Psoas muscle (tissue), 8 donors: ENCODE data around the gene SPTBN4. TPM values are rescaled to one million over a fixed set of nuclear protein-coding genes. Genes with fewer than 3 reads are reported as not detected.
A peak's percentile ranks its signal among the peaks of the same experiment; 100 is the strongest.
"Not testable (repeated sequence)": the region's sequence is repeated elsewhere in the genome, so short reads cannot be mapped to it uniquely, and the experiment has no call there.

Experiments used
- ATAC-seq, 4 donors: fragments of 200-7000 bp; cut with Tn5 transposase; one replicate each; pipeline ENCODE4 v1.9.1; 2020; ENCODE audit warnings: moderate library complexity in 3 of 4, mild to moderate bottlenecking in 2 of 4
- DNase-seq, 2 donors: peaks; one replicate each; pipeline ENCODE4 v3.0.0-alpha.2; 2020
- H3K27ac ChIP-seq: fragments of 200-600 bp; one replicate; pipeline ENCODE4 v1.8.0; 2022
- H3K27me3 ChIP-seq, 3 donors: fragments of 200-600 bp in 1 of 3; one replicate each; pipeline versions ENCODE4 v1.6.1 to v1.8.0; 2013 to 2022; ENCODE audit warnings: low read length in 2 of 3, mild to moderate bottlenecking in 2 of 3, moderate library complexity in 1 of 3; ENCODE audit not compliant: insufficient read depth in 3 of 3
- H3K36me3 ChIP-seq, 2 donors: fragments of 200-600 bp in 1 of 2; one replicate each; pipeline versions ENCODE4 v1.6.1 to v1.8.0; 2013 to 2022; ENCODE audit warnings: low read depth in 1 of 2, mild to moderate bottlenecking in 1 of 2, moderate library complexity in 1 of 2; ENCODE audit not compliant: insufficient read depth in 1 of 2
- H3K4me1 ChIP-seq: fragments of 200-600 bp; one replicate; pipeline ENCODE4 v1.8.0; 2022
- H3K4me3 ChIP-seq: fragments of 200-600 bp; one replicate; pipeline ENCODE4 v1.8.0; 2022; ENCODE audit warnings: mild to moderate bottlenecking
- H3K9me3 ChIP-seq: fragments of 200-600 bp; one replicate; pipeline ENCODE4 v1.8.0; 2022
- WGBS, 3 donors: extraction: QIAGEN DNeasy Blood & Tissue Kit; methylation state at CpG; one replicate each; pipeline versions ENCODE4 v1.1.6 to v1.1.7; 2013; 5-methylcytosine and 5-hydroxymethylcytosine counted together
- intact Hi-C, 2 donors: fragments of 100-400 bp; cut with DNase I; formaldehyde crosslinking; loops; one replicate each; pipeline versions ENCODE4 v1.11.0 to v1.14.2; 2022
- polyA plus RNA-seq, 3 donors: library from polyadenylated mRNA; stranded (reverse); fragments of 200-250 nt; gene quantifications; one replicate each; pipeline ENCODE4 v1.2.3, GENCODE V29; 2013
- total RNA-seq, 4 donors: library from RNA; stranded (reverse); fragmentation: NEBNext Ultra II Directional in 2 of 4; extraction: Animal tissue kit (Norgen Biotek cat#: 25700) in 2 of 4; gene quantifications; one replicate each; pipeline versions ENCODE4 v1.2.1 to v1.2.4, GENCODE V29; 2021 to 2023
- TF ChIP-seq, protein P1 (sequence below): fragments of 200-600 bp; IDR thresholded peaks from one replicate; pipeline ENCODE4 v1.8.0; 2022; ENCODE audit warnings: antibody characterized with exemption
- donor health status: healthy with polysubstance abuse.
- donor health status: DM: no; HTN: no; CAD: no; lungs with moderate emphysema.
- donor health status: Bipolar disorder and iron deficiency.
- donor health status: healthy.
- donor health status: DM: yes; HTN: yes; CAD: no.
- donor health status: DM: no; HTN: no; CAD: no.
- donor health status: DM: no; HTN: no; CAD: no.
- donor health status: DM: yes; HTN: yes; CAD: no.

The SPTBN4 gene
- total and polyA plus RNA-seq, 7 donors, result 0.66 to 4.7 (median 2.8) TPM

DNA sequence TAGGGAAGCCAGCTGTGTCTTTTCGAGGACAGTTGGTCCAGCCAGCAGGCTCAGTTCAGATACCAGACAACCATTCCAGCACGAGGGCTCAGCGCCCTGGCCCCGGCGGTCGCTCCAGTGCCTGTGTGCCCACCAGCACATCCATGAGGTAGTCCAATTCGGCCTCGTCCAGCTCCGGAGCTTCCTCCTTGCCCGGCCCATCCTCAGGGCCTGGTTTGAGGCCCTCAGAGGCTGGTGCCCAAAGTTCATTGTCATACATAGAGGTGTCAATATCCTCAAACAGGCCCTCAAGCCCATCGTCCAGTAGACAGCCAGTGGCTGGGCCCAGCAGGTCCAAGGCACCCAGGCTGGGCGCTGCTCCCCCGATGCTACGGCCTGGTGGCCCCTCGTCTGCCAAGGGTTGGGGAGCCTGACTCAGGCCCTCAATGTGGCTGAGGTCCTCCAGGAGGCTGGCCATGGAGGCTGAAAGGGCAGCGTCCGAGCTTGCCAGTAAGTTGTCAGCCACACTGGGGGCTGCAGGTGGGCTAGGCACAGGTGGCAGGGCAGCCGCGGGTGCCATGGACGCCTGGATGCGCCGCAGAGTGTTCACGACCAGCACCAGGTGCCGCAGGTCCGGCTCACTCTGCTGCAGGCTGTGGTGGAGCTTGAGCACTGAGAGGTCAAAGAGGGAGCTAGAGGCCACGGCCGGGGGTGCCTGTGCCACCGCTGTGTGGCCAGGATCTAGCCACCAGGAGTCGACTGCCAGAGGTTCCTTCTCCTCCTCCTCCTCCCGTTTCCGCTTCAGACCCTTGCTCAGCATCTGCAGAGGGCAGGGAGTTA, 43.8 kb upstream of the SPTBN4 start:
- WGBS, 3 donors, result 73 to 82% (median 76%) methylated on average over 29 to 31 of the region's 31 CpGs
- peaks cover 0 to 21% of the 10 kb centered on the region in 2 donors for H3K36me3 ChIP-seq
- H3K4me3 ChIP-seq, result peak overlapping the region; percentile 88
- peaks cover 29% of the 10 kb centered on the region for H3K4me1 ChIP-seq
- H3K27me3 ChIP-seq, result no peaks in the 10 kb centered on the region
- DNase-seq, result no peak
- ATAC-seq, result no peak
- intact Hi-C loops, result no loop called here
- H3K9me3 ChIP-seq, result no peaks in the 10 kb centered on the region
- TF ChIP-seq, protein P1, sequence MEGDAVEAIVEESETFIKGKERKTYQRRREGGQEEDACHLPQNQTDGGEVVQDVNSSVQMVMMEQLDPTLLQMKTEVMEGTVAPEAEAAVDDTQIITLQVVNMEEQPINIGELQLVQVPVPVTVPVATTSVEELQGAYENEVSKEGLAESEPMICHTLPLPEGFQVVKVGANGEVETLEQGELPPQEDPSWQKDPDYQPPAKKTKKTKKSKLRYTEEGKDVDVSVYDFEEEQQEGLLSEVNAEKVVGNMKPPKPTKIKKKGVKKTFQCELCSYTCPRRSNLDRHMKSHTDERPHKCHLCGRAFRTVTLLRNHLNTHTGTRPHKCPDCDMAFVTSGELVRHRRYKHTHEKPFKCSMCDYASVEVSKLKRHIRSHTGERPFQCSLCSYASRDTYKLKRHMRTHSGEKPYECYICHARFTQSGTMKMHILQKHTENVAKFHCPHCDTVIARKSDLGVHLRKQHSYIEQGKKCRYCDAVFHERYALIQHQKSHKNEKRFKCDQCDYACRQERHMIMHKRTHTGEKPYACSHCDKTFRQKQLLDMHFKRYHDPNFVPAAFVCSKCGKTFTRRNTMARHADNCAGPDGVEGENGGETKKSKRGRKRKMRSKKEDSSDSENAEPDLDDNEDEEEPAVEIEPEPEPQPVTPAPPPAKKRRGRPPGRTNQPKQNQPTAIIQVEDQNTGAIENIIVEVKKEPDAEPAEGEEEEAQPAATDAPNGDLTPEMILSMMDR, result no peak
- peak overlapping the region; percentile 99 for H3K27ac ChIP-seq

DNA sequence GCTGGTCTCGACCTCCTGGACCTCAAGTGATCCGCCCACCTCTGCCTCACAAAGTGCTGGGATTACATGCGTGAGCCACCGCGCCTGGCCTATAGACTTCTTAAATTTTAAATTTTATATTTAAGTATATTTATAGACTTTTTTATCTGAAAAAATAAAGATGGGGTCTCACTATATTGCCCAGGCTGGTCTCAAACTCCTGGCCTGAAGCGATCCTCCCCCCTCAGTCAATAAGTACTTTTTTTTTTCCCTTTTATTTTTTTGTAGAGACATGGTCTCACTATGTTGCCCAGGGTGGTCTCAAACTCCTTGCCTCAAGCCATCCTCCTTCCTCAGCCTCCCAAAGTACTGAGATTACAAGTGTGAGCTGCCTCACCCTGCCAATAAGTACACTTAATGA, 42.9 kb upstream of the SPTBN4 start:
- TF ChIP-seq, protein P1, result no peak
- intact Hi-C loops, result loop anchor here in 1 of 2 donors (1.0 kb wide), 1 partner anchor 19 kb away; no protein-coding TSS in a partner anchor
- H3K9me3 ChIP-seq, result no peaks in the 10 kb centered on the region
- H3K4me1 ChIP-seq, result peaks cover 29% of the 10 kb centered on the region
- no peak for DNase-seq
- H3K27me3 ChIP-seq, result no peaks in the 10 kb centered on the region
- ATAC-seq, result no peak
- 90 to 95% (median 90%) methylated on average over 6 of the region's 6 CpGs for WGBS, 3 donors
- H3K4me3 ChIP-seq, result peak overlapping the region; percentile 88
- peak overlapping the region; percentile 99 for H3K27ac ChIP-seq
- H3K36me3 ChIP-seq, result peaks cover 0 to 21% of the 10 kb centered on the region in 2 donors

DNA sequence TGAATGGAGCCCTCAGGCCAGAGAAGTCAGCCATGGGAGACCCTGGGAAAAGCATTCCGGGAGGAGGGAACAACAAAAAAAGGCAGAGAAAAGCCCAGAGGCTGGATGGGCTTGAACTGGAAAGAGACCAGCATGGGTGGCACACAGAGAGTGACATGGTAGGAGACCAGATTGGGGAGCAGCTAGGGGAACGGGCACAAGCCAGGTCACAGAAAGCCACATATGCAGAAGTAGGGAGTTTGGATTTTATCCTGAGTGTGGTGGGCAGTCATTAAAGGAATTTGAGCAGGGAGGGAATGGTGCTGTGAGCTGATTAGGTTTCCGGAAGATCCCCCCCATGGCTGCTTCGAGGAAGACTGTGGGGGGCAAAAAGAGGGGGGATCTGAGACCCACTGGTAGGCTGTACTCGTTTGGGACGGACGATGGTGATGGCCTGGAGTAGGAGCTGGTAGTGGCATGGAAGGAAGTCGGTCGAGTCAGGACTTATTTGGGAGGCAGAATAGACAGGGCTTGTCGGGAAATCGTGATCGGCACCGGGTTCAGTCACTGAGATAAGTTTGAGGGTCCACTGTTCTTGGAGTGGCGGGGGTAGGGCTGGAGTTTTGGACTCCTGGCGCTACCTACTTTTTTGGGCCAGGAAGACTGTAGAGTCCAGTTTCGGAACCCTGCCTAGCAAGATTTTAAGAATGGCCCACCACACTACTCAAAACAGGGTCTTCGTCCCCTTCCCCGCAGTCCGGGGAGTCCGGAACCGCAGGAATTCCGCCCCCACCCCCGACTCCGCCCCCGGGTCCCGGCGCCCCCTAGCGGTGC, 42.0 kb upstream of the SPTBN4 start:
- Histone ChIP-seq H3K27ac (peak overlapping the region; percentile 99), H3K36me3 (peaks cover 0 to 21% of the 10 kb centered on the region in 2 donors), H3K9me3 (no peaks in the 10 kb centered on the region), H3K27me3 (no peaks in the 10 kb centered on the region), H3K4me1 (peaks cover 29% of the 10 kb centered on the region), H3K4me3 (peak overlapping the region; percentile 88)
- no peak for DNase-seq
- WGBS, 3 donors, result 0 to 2% (median 1%) methylated on average over 27 to 28 of the region's 28 CpGs
- no peak for ATAC-seq
- intact Hi-C loops, result loop anchor here in 1 of 2 donors (1.0 kb wide), 1 partner anchor 18 kb away; no protein-coding TSS in a partner anchor
- TF ChIP-seq, protein P1, result no peak

DNA sequence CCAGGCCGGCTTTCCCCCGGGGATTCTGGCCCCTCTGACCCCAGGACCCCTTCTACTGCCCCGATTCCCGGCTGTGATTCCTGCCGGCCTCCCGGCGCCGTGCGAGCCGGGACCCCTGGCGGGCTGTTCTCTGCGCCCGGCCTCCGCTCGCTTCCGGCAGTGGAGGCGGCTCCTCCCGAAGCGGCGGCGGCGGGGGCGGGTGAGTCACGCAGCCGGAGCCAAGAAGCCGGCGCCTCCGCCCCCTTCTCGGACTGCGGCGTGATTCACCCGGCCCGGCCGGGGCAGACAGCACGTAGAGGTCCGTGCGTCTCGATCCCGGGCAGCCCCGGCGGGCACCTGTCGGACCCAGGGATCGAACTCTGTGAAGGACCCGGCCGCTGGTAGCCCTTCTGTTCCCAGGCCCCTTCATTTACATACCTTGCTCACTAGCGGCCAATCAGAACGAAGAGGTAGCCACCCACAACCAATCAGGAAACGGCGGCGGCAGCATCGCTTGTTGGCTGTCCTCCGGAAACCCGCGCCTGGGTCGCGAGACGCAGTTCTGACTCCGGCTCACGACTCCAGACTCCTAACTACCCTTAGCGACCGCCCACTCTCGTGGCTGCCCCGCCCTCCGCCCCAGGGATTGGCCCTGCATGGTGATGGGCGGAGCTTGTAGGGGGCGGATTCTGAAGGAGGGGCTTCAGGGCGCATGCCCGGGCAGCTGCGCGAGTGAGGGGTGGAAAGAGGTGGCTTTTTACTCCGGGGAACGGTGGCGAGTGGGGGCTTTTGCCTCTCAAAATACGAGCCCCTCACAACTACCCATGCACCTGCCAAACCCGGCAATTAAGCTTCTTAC, 41.1 kb upstream of the SPTBN4 start, which contains the start of gene SERTAD1:
Gene SERTAD1, minus strand, starts transcription at position 543 of the 838 bp plus-strand sequence. CDS start 2,446 bp downstream, outside the sequence.
- Histone ChIP-seq H3K36me3 (peaks cover 0 to 21% of the 10 kb centered on the region in 2 donors), H3K9me3 (no peaks in the 10 kb centered on the region), H3K4me1 (peaks cover 29% of the 10 kb centered on the region), H3K4me3 (peak within 1 kb of the TSS; percentile 88), H3K27ac (peak within 1 kb of the TSS; percentile 99), H3K27me3 (no peaks in the 10 kb centered on the region)
- intact Hi-C loops, result no loop called here
- ATAC-seq (peak; percentile 85 to 88 (median 86)), DNase-seq (peak; percentile 99 to 100)
- TF ChIP-seq, protein P1, result peak; percentile 71
- WGBS, 3 donors, result 0 to 1% (median 0%) methylated on average over 69 to 75 of the region's 75 CpGs

DNA sequence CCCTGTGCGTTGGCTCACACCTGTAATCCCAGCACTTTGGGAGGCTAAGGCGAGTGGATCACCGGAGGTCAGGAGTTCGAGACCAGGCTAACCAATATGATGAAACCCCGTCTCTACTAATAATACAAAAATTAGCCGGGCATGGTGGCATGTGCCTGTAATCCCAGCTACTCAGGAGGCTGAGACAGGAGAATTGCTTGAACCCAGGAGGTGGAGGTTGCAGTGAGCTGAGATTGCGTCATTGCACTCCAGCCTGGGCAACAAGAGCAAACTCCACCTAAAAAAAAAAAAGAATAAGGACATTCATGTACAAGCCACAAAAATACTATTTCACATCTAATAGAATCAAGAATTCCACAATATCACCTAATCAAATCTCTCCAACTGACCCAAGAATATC, 38.6 kb upstream of the SPTBN4 start:
- intact Hi-C loops, H3K27me3 ChIP-seq, H3K27ac ChIP-seq, H3K4me3 ChIP-seq, H3K9me3 ChIP-seq, ATAC-seq, H3K36me3 ChIP-seq, DNase-seq: not testable (repeated sequence)
- WGBS, 3 donors, result 95 to 98% (median 96%) methylated on average over 7 of the region's 7 CpGs
- peaks cover 26% of the 10 kb centered on the region for H3K4me1 ChIP-seq

DNA sequence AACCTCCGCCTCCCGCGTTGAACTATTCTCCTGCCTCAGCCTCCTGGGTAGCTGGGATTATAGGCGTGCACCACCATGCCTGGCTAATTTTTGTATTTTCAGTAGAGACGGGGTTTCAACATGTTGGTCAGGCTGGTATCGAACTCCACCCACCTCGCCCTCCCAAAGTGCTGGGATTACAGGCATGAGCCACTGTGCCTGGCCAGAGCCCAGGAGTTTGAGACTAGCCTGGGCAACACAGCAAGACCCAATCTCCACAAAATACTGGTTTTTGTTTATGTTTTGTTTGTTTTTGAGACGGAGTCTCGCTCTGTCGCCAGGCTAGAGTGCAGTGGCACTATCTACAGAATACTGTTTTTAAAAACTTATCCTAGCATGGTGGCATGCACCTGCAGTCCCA, 36.6 kb upstream of the SPTBN4 start:
- ATAC-seq, DNase-seq, H3K4me3 ChIP-seq, H3K9me3 ChIP-seq, H3K27ac ChIP-seq, intact Hi-C loops, H3K27me3 ChIP-seq, H3K36me3 ChIP-seq: not testable (repeated sequence)
- 95 to 98% (median 97%) methylated on average over 10 of the region's 10 CpGs for WGBS, 3 donors
- H3K4me1 ChIP-seq, result peaks cover 12% of the 10 kb centered on the region
